Ishikawa (cell line): Measurements from ENCODE around the gene PLAGL2.

Experiments
- CEBPB ChIP-seq: IDR thresholded peaks from 2 replicates; pipeline ENCODE4 v1.6.1; 2012
- CREB1 ChIP-seq: IDR thresholded peaks from 2 replicates; pipeline ENCODE4 v1.6.1; 2012; ENCODE audit warnings: low read depth
- EGR1 ChIP-seq: IDR thresholded peaks from 2 replicates; pipeline ENCODE4 v1.6.1; 2012
- EP300 ChIP-seq: IDR thresholded peaks from 2 replicates; pipeline ENCODE4 v1.6.1; 2012; ENCODE audit warnings: borderline replicate concordance
- FOXM1 ChIP-seq: IDR thresholded peaks from 2 replicates; pipeline ENCODE4 v1.6.1; 2012; ENCODE audit warnings: low read depth, borderline replicate concordance
- NFIC ChIP-seq: IDR thresholded peaks from 2 replicates; pipeline ENCODE4 v1.6.1; 2012
- RAD21 ChIP-seq: IDR thresholded peaks from 2 replicates; pipeline ENCODE4 v1.6.1; 2012; ENCODE audit warnings: low read depth
- TAF1 ChIP-seq: IDR thresholded peaks from 2 replicates; pipeline ENCODE4 v1.6.1; 2012; ENCODE audit warnings: low read depth, mild to moderate bottlenecking
- TCF12 ChIP-seq: IDR thresholded peaks from 2 replicates; pipeline ENCODE4 v1.6.1; 2012; ENCODE audit warnings: low read depth
- TEAD4 ChIP-seq: IDR thresholded peaks from 2 replicates; pipeline ENCODE4 v1.6.1; 2012
- YY1 ChIP-seq: IDR thresholded peaks from 2 replicates; pipeline ENCODE4 v1.6.1; 2012; ENCODE audit warnings: low read depth
- ZBTB7A ChIP-seq: IDR thresholded peaks from 2 replicates; pipeline ENCODE4 v1.6.1; 2012; ENCODE audit warnings: low read depth
- TF ChIP-seq, protein P1 (sequence below): IDR thresholded peaks from 2 replicates; pipeline ENCODE4 v1.6.1; 2012
- TF ChIP-seq, protein P2 (sequence below): IDR thresholded peaks from 2 replicates; pipeline ENCODE4 v1.6.1; 2012; ENCODE audit warnings: low read depth, mild to moderate bottlenecking
- TF ChIP-seq, protein P3 (sequence below): IDR thresholded peaks from 2 replicates; pipeline ENCODE4 v1.6.1; 2012

Gene PLAGL2

DNA sequence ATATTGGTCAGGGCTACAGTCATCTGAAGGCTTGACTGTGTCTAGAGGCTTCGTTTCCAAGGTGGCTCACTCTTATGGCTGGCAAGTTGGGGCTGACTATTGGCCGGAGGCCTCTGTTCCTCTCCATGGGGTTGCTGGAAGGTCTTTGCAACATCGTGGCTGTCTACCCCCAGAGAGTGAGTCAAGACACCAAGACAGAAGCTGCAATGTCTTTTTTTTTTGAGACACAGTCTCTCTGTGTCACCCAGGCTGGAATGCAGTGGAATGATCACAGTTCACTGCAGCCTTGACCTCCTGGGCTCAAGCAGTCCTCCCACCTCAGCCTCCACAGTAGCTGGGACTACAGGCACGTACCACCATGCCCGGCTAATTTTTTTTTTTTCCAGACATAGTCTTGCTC, 40.5 kb upstream of the PLAGL2 start:
- TF ChIP-seq, protein P1, sequence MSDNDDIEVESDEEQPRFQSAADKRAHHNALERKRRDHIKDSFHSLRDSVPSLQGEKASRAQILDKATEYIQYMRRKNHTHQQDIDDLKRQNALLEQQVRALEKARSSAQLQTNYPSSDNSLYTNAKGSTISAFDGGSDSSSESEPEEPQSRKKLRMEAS: no peak
- TF ChIP-seq CREB1 (no peak), FOXM1 (no peak), EGR1 (no peak), ZBTB7A (no peak), YY1 (no peak), TEAD4 (no peak), NFIC (no peak), TCF12 (no peak), RAD21 (no peak), EP300 (no peak), TAF1 (no peak)
- TF ChIP-seq, protein P2, sequence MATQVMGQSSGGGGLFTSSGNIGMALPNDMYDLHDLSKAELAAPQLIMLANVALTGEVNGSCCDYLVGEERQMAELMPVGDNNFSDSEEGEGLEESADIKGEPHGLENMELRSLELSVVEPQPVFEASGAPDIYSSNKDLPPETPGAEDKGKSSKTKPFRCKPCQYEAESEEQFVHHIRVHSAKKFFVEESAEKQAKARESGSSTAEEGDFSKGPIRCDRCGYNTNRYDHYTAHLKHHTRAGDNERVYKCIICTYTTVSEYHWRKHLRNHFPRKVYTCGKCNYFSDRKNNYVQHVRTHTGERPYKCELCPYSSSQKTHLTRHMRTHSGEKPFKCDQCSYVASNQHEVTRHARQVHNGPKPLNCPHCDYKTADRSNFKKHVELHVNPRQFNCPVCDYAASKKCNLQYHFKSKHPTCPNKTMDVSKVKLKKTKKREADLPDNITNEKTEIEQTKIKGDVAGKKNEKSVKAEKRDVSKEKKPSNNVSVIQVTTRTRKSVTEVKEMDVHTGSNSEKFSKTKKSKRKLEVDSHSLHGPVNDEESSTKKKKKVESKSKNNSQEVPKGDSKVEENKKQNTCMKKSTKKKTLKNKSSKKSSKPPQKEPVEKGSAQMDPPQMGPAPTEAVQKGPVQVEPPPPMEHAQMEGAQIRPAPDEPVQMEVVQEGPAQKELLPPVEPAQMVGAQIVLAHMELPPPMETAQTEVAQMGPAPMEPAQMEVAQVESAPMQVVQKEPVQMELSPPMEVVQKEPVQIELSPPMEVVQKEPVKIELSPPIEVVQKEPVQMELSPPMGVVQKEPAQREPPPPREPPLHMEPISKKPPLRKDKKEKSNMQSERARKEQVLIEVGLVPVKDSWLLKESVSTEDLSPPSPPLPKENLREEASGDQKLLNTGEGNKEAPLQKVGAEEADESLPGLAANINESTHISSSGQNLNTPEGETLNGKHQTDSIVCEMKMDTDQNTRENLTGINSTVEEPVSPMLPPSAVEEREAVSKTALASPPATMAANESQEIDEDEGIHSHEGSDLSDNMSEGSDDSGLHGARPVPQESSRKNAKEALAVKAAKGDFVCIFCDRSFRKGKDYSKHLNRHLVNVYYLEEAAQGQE: no peak
- TF ChIP-seq, protein P3, sequence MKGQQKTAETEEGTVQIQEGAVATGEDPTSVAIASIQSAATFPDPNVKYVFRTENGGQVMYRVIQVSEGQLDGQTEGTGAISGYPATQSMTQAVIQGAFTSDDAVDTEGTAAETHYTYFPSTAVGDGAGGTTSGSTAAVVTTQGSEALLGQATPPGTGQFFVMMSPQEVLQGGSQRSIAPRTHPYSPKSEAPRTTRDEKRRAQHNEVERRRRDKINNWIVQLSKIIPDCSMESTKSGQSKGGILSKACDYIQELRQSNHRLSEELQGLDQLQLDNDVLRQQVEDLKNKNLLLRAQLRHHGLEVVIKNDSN: no peak

DNA sequence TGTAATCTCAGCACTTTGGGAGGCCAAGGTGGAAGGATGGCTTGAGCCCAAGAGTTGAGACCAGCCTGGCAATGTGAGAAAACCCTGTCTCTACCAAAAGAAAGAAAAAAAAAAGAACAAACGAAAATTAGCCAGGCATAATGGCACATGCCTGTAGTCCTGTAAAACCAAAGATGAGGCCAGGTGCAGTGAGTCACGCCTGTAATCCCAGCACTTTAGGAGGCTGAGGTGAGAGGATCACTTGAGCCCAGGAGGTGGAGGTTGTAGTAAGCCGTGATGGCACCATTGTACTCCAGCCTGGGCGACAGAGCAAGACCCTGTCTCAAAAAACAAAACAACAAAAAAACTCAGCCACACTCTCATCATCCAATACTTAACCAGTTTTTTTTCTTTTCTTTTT, 37.4 kb upstream of the PLAGL2 start:
- no peak for TF ChIP-seq EGR1
- no peak for TF ChIP-seq NFIC
- no peak for TF ChIP-seq TEAD4
- TF ChIP-seq, protein P2: no peak
- no peak for TF ChIP-seq CREB1
- TF ChIP-seq YY1: no peak
- TF ChIP-seq EP300: no peak
- TF ChIP-seq, protein P1: no peak
- no peak for TF ChIP-seq TCF12
- TF ChIP-seq, protein P3: no peak
- TF ChIP-seq TAF1: no peak
- no peak for TF ChIP-seq FOXM1
- TF ChIP-seq RAD21: no peak
- no peak for TF ChIP-seq ZBTB7A
- no peak for TF ChIP-seq CEBPB

DNA sequence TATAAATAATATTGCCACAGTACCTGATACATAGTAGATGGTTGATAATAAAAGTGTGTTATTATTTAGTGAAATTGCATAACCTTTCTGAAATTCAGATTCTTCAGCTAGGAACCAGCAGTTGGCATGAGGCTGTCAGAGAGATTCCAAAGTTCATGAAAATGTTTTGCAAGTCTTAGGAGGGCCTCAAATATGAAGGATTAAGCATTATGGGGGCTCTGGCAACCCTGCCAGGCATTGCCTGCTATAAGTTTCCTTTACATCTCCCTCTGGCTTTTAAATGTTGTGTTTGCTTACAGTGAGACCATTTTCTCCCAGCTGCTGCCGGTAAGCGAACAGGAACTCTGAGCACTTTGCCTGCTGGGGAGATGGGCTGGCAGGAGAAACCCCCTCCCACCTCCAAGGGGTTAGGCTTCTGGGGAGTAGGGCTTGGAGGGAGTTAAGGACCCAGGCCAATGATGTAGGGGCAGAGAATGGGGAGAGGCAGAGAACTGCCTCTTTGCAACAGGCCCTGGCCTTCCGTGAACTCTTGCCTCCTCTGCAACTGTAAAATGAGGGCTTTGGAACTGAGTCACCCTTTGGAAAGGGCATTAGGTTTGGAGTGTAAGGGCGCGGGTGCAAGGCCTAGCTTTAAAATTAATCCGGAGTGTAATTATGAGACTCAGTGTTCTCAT, 36.7 kb upstream of the PLAGL2 start:
- TF ChIP-seq CEBPB: no peak
- no peak for TF ChIP-seq EP300
- TF ChIP-seq, protein P2: no peak
- TF ChIP-seq ZBTB7A: no peak
- TF ChIP-seq, protein P3: no peak
- no peak for TF ChIP-seq NFIC
- TF ChIP-seq TEAD4: no peak
- TF ChIP-seq FOXM1: no peak
- TF ChIP-seq TAF1: no peak
- no peak for TF ChIP-seq RAD21
- no peak for TF ChIP-seq YY1
- no peak for TF ChIP-seq CREB1
- TF ChIP-seq, protein P1: no peak
- TF ChIP-seq EGR1: no peak
- TF ChIP-seq TCF12: no peak
